GM18873 (cell line): Measurements from ENCODE around the gene CDH13.

Experiments
- ATAC-seq: cut with Tn5 transposase; IDR thresholded peaks from one replicate; pipeline ENCODE4 v1.9.1; 2021; ENCODE audit warnings: mild to moderate bottlenecking, moderate library complexity, moderate number of reproducible peaks; ENCODE audit not compliant: unreplicated experiment, low FRiP score

The CDH13 gene

DNA sequence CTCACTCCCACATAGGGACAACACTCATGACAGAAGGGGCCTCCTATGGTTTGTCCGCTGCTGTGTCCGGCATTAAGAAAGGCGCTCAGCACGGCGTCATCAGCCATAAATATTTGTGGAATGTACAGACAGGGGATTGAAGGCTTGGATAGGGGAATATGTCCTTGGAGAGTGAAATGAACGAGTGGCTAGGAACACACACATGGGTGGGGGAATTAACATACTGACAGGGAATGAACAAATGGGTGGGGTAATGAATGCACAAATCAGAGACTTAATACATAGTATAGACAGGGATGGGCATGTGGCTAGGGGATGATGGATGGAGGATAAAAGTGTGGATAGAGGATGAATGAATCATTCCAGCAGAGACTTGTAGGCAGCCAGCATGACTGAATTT is 1027.0 kb downstream of the CDH13 start:
- no peak for ATAC-seq

DNA sequence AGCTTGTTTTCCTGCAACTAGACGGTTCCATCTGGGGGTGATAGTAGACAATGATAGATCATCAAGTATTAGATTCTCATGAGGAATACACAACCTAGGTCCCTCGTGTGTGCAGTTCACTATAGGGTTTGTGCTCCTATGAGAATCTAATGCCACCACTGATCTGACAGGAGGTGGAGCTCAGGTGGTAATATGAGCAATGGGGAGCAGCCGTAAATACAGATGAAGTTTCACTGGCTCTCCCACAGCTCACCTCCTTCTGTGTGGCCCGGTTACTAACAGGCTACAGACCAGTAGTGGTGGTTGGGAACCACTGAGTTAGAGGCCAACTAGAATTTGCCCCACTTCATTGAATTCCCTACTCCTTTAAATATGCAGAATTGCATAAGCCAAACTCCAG is 1033.5 kb downstream of the CDH13 start:
- ATAC-seq: no peak

DNA sequence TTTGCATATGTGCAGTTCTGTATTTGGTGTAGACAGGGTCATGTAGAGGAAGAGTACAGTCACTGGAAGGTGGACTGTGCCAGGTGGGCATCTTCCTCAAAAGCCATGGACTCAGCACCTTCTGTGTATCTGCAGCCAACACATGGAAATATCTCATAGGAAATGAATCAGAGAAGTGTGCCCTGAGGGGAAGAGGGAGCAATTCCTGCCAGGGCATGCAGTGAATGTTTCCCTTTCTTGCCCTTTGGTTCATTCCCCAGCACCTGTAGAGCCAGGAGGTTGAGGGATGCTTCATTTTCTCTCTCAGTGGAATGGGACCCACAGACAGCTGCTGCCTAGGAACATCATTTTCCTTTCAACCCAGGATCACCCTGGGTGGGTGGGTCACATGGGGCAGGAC is 1034.9 kb downstream of the CDH13 start:
- ATAC-seq: no peak

DNA sequence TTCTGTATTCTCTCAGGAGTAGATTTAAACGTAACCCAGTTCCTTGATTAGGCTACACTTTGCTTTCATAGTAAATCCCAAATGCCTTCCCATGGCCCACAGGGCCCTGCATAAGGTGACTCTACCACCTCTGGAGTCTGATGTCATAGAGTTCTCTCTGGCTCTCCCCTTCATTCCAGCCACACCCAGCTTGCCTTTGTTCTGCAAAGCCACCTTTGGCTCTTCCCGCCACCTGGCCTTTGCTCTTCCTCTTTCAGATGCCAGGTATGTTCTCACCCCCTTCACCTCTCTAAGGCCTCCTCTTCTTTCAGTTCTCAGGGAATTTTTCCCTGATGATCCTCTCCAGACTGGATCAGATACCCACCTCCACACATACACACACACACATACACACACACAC is 1039.7 kb downstream of the CDH13 start:
- no peak for ATAC-seq

DNA sequence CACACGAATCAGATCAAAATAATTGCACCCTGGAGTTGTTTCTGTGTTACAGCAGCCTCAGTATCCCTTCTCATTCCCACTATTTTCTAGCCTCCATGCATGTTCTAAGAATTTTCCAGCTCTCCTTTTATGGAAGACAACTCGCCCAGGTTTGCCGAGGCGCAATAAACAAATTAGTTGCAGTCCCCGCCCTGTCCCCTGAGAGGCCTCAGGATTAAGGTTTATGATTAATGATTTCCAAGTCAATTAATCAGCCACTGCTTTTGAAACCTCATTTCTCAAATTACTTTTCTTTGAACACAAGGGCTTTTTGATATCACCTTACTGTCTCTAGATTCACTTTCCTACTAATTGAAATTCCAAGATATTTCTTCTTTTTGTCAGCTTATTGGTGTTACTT is 1042.7 kb downstream of the CDH13 start:
- no peak for ATAC-seq

DNA sequence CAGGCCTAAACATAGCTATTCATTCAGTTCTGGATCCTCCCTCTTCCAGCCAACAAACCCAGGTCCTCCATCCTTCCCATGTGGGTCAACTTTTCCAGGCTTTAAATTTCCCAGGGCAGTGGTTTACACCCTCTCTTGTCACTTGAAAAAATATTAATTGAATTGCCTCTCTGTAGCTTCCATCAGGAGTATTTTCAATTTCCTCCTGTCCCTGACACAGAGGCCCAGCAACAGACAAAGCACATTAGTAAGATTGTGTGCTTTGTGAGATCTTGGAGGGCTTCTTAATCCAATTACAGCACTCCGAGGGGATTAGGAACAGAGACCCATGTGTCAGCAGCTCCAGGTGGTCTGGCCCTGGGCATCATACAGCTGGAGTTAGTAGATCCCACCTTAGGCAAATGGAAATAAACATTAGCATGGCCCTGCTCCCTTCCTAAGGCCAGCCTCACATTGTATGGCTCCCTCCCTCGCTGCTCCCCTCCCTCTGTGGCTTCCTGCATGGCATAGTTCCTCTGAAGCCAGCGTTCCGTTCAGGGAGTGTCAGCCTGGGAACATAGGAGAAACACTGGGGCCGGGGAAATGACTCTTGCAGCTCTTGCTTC is 1048.3 kb downstream of the CDH13 start:
- ATAC-seq: no peak

DNA sequence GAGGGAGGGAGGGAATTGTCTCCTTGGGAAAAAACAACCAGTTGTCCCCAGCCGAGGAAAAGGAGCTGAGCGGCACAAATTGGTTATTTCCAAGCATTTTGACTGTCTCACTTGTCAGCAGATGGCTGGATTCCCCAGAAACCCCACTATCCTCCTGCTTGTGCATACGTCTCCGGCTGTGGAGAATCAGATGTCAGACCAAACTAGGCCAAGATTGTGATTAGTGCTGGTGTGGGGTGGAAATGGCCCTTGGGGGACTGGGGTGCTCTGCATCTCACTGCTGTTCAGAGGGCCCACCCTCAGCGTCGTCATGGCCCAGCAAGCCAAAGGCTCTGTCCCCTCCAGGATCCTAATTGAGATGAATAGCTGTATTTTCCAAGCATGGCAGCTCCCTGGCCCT is 1049.3 kb downstream of the CDH13 start:
- no peak for ATAC-seq

DNA sequence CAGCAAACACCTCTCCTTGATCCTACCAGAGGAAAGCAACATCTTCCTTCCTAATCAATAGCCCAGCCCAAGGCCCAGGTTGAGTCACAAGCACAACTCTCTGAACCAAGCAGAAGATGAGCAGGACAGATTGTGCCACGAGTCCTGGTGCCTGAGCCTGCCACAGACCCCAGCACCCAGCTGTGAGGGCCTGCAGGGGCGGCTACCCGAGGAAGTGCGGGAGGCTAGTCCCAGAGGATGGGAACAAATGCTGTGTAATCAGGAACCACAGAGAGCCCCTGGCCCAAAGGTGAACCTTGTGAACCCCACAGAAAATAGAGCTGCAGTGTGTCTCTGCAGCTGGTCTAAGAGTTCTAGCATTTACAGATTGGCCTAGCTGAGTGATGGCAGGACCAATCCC is 1054.2 kb downstream of the CDH13 start:
- ATAC-seq: no peak

DNA sequence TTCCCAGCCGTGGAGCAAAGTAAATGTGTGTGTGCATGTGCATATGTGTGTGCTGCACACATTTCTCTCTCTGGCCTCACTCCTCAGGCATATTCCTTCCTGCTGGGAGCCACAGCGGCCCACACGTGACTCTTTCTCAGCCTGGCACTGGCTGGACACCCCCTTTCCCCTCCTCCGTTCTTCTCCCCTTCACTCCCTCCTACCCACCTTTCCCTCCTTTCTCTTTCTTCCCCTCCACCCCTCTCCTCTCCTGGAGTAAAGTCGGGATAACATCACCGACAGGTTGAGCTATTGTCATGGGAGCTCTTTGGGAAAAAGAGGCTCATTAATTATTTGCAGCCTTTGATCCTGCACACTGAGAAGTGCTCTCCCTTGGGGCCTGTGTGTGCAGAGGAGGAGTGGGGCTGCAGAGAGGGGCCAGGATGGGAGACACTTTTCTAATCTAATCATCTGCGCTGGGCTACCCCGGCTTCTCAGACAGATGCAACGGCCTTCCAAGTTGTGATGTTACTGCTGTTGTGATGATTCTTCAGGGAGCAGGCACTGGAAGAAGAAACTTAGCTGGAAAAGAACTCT is 1054.7 kb downstream of the CDH13 start:
- no peak for ATAC-seq

DNA sequence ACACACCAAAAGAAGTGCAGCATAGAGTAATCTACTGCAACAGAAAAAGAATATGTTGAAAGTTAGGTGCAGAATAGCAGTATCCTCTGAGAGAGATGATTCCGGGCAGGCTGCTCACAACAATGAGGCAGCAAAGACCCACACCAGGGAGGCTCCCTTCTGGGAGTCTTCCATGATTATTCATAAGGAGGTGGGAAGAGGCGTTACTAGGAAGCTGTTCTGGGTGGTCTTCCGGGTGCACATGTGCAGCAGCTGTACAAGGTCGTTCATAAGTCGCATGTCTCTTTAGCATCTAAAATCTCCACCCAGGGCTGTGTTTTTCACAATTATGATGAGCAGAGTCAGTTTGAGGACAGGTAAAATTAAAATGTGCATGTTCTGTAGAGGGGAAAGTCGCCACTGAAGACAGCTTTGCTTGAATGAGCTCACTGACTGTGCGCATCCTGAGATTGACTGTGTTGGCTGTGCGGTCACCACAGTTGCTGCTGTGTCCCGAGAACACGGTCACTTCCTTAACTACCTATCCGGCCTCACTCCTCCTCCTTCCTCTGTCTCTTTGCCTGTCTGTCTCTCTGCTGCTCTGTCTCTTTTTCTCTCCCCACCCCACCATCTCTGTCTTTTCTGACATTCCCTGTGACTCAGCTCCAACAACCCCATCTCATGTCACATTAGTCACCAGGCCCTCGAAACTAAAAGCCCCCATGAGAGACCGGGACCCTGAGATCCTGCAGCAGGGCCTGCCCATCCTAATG is 1055.5 kb downstream of the CDH13 start:
- ATAC-seq: no peak

DNA sequence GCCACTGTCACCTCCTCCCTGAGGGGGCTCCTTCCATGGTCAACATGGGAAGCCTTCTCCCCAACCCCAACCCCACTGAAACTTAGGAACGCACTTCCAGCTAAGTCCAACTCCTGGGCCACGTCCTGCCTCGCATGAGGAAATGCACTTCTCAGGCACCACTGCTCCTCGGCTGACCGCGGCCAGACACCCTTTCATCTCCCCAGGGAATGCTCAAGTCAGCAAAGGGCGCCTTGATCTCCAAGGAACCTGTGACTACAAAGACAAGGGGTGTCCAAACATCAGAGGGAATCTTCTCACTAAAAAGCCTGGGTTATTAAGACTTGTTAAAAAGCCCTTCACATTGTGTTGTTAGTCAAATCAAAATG is 1056.1 kb downstream of the CDH13 start:
- ATAC-seq: no peak

DNA sequence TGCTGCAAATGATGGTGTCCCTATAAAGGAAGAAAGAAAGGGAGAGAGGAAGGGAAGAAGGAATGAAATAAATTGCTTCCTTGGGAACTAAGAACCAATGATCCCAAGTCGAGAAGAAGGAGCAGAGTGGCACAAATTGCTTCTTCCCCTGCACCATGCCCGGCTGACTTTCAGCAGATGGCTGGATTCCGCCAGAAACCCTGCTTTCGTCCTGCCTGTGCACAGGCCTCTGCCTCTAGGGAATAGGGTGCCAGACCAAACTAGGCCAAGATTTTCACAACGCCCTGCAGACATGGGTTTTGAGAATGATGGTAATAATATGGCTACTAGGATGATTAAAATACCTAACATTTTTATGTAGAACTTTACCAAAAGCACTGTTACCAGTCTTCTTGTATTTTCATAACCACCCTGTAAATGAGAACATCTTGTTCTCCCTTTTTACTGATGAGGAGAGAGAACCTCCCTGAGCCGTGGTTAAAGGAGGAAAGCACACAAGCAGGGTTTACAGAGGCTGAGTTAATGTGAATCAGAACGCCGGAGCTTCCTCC is 1058.9 kb downstream of the CDH13 start:
- ATAC-seq: no peak

DNA sequence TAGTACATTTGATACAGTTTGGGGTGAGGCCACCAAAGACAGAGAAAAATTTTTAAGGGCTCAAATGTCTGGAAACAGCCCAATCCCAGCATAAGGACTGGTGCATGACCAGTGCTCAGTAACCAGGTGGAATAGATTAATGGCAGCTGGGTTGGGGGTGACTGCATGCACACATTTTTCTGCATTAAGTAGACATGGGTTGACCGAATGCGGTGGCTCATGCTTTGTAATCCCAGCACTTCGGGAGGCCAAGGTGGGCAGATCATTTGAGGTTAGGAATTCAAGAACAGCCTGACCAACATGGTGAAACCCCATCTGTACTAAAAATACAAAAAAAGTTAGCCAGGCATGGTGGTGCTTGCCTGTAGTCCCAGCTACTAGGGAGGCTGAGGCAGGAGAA is 1060.0 kb downstream of the CDH13 start:
- ATAC-seq: no peak

DNA sequence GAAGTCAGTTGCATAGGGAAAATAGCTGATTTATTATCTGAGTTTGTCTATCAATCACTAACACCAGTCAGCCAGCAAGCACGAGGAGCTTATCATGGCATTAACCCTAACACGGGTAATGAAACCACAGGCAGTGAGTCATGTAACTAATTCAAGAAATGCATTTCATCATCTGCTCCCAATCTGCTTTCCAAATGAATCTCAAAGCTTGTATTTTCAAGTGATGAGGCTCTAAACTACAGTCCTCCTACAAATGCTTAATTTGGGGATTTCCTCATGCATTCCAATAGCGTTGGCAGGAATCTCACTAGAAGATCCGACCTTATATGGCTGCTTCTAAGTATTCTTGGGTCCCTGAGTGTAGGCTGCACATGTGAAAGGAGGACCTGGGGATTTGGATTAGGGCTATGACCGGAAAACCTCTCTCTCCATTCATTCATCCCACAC is 1062.6 kb downstream of the CDH13 start:
- peak; percentile 50 for ATAC-seq

DNA sequence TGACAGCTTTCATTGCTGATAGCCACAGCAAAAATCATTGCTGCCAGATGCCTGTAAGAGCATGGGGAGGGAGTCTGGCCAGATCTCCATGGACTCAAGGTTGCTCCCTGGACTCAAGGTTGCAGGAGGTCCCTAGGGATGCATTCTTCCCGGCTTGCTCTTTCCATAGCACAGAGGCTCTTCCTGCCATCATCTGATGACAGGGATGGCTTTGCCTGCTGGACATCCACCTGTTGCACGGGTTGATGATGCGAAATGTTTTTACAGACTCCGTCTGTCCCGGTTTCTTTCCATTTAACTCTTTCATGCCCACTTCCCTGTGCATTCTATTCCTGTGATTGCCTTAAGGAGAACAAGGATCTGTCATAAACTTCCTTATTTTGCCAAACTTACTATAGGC is 1065.5 kb downstream of the CDH13 start:
- ATAC-seq: no peak

DNA sequence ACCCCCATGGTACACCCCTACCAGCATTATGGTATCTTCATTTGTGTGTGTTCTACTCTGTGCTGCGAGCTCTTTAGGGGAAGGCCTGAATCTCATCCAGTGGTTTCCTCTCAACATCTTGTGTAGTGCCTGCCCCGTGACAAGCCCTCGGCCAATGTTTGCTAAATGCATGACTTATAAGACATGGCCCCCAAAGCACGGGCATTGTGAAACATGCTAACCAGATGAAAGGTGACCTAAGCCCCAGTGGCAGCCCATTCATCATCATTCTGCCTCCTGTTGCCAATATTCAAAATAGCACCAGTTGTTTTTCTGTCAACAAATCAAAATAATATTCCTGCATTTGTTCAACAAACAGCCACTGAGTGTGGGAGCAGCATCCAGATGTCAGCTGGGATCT is 1072.2 kb downstream of the CDH13 start:
- ATAC-seq: no peak

DNA sequence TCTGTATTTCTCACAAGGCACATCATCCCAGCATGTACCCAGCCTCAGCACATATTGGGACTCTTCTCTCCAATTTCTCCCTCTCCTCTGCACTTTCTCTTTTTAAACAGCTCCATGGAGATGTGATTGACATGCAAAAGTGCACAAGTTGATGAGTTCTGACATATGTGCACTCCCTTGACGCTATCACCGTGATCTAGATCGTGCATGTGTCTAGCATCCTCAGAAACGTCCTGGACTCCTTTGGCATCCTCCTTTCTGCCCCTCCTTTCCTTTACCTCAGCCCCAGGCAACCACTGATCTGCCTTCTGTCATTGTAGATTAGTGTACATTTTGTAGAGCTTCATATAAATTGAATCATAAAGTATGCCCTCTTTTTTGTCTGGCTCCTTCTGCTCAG is 1073.0 kb downstream of the CDH13 start:
- ATAC-seq: no peak

DNA sequence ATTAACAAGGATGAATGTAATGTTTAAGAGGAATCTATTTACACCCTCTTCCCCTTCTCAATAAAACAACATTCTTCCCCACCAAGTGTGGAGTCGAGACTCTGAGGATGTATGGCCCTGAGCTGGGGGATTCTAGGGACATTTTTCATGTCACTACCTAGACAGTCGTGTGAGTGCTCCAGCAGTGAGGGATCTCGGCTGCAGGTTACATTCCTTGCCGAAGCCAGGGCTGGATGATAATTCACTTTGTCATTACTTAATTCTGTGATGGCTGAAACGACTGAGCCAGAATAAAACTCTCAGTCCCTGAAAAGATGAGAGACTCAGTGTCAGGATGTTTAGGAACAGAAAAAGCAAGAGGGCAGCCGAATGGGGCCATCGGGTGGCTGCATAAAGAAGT is 1074.1 kb downstream of the CDH13 start:
- ATAC-seq: no peak

DNA sequence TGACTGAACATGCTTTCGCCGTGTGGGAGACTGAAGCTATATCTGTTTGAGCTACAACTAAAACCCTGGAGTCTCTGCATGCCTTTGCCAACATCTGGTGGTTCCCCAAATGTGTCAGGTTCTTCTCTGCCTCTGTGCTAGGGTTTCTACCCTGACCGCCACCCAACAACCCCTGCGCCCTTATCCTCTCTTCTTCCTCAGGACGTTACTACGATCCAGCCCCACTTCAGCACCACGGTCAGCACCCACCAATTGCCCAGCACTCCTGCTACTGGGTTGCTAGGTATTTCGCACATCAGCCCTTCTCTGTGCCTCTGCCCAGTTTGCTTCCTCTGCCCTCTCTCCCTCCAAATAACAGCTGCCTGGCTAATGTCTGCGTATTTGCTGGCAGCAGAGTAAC is 1074.7 kb downstream of the CDH13 start:
- ATAC-seq: no peak

DNA sequence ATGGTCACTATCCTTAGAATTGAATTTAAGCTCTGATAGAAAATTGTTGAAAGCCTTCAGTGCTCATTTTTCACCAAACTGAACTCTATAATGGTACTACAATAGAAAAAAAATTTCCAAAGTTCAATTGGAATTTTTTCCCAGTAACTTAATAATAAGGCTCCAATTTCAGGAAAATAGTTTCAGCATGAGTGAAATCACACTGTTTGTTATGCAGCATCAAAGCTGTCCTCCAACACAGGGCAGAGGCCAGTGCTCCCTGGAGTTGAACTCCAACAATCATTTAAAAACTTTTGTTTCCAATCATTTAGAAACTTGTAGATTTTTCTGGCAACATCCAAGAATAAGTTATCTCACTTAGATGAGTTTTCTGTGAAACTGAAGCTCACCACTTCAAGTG is 1077.9 kb downstream of the CDH13 start:
- no peak for ATAC-seq

DNA sequence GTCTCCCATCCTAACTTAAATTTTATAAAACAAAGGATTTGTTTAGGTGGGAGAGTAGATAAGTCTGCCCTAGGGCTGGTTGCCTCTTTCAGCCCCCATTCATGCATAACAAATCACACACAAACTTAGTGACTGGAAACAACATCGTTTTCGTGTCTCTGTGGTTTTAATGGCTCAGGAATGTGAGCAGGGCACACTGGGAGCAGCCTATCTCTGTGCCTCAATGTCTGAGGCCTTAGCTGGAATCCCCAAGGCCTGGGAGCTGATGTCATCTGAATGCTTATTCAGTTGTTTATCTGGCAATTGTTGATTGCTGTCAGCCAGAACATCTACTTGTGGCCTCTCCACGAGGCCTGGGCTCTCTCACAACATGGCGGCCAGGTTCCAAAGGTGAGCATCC is 1079.1 kb downstream of the CDH13 start:
- no peak for ATAC-seq

DNA sequence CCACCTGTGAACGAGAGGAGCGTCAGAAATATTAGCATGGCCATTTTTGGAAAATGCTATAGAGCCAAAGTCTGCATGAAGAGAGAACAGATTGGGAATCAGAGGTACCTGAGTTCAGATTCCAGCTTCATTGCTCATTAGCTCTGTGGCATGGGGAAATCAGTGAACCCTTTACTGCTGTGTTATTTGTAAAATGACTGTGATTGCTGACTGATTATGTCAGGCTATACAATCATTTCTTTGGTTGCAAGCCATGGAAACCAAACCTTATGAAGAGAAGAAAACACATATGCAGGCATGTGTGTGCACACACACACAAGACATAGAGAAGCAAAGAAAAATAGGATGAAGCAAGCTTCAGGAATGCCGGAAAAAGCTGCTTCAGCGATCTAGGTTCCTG is 1079.6 kb downstream of the CDH13 start:
- ATAC-seq: no peak
